Measurements from ENCODE around the gene FNBP1. TPM values are rescaled to one million over a fixed set of nuclear protein-coding genes. Genes with fewer than 3 reads are reported as not detected.

FNBP1 gene
- total and polyA plus RNA-seq, 10 of the 15 experiments (the other 5 are each of a cell fraction or from before 2014, with no cell fraction given): 64.5 to 353 (median 179) TPM

DNA sequence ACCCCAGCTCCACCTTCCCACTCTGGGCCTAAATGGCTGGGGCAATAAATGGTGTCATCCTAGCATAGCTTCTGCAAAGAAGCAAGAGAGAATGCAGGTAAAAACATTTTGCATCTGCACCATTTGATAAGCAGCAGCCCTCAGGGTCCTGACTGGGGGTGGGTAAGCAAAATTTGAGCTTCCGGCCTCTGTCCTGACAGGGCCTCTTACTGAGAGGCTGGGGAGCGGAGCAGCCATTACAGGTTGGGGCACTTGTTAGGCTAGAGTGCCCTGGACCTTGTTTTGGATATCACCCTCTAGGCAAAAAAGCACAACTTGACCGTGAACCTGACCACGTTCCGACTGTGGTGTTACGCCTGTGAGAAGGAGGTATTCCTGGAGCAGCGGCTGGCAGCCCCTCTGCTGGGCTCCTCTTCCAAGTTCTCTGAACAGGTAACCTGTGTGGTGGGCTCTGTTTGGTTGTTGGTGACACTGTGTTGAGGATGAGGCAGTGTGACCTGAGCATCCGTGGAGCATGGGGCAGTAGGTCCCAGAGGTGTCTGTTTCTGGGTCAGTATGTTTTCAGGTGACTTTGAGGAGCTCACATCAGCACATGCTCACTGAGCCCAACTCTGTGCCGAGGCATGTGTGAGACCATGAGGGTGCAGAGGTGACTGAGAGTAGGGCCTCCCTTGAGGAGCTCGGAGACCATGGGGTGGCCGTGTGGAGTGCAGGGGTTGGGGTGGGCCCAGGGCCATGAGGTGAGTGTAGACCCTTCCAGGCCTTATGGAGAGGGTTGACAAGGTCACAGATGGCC, 184.6 kb downstream of the FNBP1 start:
- WGBS (ENCODE audit: insufficient coverage, insufficient replicate concordance, low lambda C conversion rate, missing lambda C conversion rate): 88% methylated on average over 11 of the region's 11 CpGs

More for the DNA sequence above, 184.6 kb downstream of the FNBP1 start:
- in situ Hi-C loops (cut with MboI): no loop called here
- ChIA-PET CTCF (interaction anchor here (0.6 kb wide), 1 partner anchor 122 kb away, joined by 3 read pairs; no protein-coding TSS in a partner anchor), SMC1A (ENCODE audit: uncharacterized antibody, unreplicated experiment) (no interaction called here), POLR2A (no interaction called here), RAD21 (ENCODE audit: unreplicated experiment) (no interaction called here)
- Histone ChIP-seq H3K4me1 (ENCODE audit: control insufficient read depth, insufficient read depth, low read length) (no peaks in the 10 kb centered on the region), H3K27ac (ENCODE audit: control insufficient read depth, insufficient read depth) (no peak overlapping the region), H3K4me2 (ENCODE audit: control insufficient read depth, insufficient read depth) (no peak overlapping the region), H3K27me3 (replicated peaks in 1 of 2; ENCODE audit: control insufficient read depth in 2 of 2, insufficient read depth in 2 of 2, low read length in 1 of 2) (no peaks in the 10 kb centered on the region), H4K20me1 (ENCODE audit: control insufficient read depth, insufficient read depth) (no peaks in the 10 kb centered on the region), H2AFZ (ENCODE audit: control insufficient read depth, low read depth, low read length) (no peak overlapping the region), H3K4me3 (no peak overlapping the region), H3K9ac (ENCODE audit: control insufficient read depth, insufficient read depth, low read length) (no peak overlapping the region), H3K36me3 (ENCODE audit: control insufficient read depth in 2 of 2, insufficient read depth in 2 of 2, low read length in 1 of 2) (peaks cover 0 to 8% of the 10 kb centered on the region in 2 experiments; a peak in 2 of 4 replicates), H3K9me3 (replicated peaks; ENCODE audit: control insufficient read depth, insufficient read depth, low read length) (no peaks in the 10 kb centered on the region), H3K79me2 (ENCODE audit: control insufficient read depth, insufficient read depth, low read length) (no peaks in the 10 kb centered on the region)
- FAIRE-seq: no peak
- no peak for DNase-seq (ENCODE audit: low read depth, low spot score)
- intact Hi-C loops (cut with micrococcal nuclease; ENCODE audit: unreplicated experiment): no loop called here
- TF ChIP-seq EP300 (IDR thresholded peaks at IDR 0.05; ENCODE audit: borderline replicate concordance in 1 of 2, control insufficient read depth in 1 of 2, low read depth in 2 of 2, low read length in 2 of 2) (no peak), HDAC2 (IDR thresholded peaks at IDR 0.05) (no peak), SMARCA5 (IDR thresholded peaks at IDR 0.05) (no peak), NFXL1 (IDR thresholded peaks at IDR 0.05; ENCODE audit: borderline replicate concordance) (no peak), POLR2AphosphoS2 (IDR thresholded peaks at IDR 0.05; ENCODE audit: low read depth, low read length) (no peak)
- TF ChIP-seq, protein P1, sequence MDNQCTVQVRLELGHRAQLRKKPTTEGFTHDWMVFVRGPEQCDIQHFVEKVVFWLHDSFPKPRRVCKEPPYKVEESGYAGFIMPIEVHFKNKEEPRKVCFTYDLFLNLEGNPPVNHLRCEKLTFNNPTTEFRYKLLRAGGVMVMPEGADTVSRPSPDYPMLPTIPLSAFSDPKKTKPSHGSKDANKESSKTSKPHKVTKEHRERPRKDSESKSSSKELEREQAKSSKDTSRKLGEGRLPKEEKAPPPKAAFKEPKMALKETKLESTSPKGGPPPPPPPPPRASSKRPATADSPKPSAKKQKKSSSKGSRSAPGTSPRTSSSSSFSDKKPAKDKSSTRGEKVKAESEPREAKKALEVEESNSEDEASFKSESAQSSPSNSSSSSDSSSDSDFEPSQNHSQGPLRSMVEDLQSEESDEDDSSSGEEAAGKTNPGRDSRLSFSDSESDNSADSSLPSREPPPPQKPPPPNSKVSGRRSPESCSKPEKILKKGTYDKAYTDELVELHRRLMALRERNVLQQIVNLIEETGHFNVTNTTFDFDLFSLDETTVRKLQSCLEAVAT (IDR thresholded peaks at IDR 0.05): no peak
- TF ChIP-seq, protein P2, sequence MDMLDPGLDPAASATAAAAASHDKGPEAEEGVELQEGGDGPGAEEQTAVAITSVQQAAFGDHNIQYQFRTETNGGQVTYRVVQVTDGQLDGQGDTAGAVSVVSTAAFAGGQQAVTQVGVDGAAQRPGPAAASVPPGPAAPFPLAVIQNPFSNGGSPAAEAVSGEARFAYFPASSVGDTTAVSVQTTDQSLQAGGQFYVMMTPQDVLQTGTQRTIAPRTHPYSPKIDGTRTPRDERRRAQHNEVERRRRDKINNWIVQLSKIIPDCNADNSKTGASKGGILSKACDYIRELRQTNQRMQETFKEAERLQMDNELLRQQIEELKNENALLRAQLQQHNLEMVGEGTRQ (IDR thresholded peaks at IDR 0.05; ENCODE audit: borderline replicate concordance, low read depth, low read length): no peak
- TF ChIP-seq, protein P3, sequence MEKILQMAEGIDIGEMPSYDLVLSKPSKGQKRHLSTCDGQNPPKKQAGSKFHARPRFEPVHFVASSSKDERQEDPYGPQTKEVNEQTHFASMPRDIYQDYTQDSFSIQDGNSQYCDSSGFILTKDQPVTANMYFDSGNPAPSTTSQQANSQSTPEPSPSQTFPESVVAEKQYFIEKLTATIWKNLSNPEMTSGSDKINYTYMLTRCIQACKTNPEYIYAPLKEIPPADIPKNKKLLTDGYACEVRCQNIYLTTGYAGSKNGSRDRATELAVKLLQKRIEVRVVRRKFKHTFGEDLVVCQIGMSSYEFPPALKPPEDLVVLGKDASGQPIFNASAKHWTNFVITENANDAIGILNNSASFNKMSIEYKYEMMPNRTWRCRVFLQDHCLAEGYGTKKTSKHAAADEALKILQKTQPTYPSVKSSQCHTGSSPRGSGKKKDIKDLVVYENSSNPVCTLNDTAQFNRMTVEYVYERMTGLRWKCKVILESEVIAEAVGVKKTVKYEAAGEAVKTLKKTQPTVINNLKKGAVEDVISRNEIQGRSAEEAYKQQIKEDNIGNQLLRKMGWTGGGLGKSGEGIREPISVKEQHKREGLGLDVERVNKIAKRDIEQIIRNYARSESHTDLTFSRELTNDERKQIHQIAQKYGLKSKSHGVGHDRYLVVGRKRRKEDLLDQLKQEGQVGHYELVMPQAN (conservative IDR thresholded peaks at IDR 0.05): no peak
- ATAC-seq: no peak
- no TSS peak for BruUV-seq (replicated peaks)
